HG03442 (cell line): ENCODE results near the gene F8.
"Not testable (repeated sequence)": the region's sequence is repeated elsewhere in the genome, so short reads cannot be mapped to it uniquely, and the experiment has no call there.

ENCODE experiments used
- ATAC-seq: cut with Tn5 transposase; IDR thresholded peaks from one replicate; pipeline ENCODE4 v1.9.1; 2021; ENCODE audit warnings: mild to moderate bottlenecking, moderate library complexity; ENCODE audit not compliant: unreplicated experiment

F8 gene

DNA sequence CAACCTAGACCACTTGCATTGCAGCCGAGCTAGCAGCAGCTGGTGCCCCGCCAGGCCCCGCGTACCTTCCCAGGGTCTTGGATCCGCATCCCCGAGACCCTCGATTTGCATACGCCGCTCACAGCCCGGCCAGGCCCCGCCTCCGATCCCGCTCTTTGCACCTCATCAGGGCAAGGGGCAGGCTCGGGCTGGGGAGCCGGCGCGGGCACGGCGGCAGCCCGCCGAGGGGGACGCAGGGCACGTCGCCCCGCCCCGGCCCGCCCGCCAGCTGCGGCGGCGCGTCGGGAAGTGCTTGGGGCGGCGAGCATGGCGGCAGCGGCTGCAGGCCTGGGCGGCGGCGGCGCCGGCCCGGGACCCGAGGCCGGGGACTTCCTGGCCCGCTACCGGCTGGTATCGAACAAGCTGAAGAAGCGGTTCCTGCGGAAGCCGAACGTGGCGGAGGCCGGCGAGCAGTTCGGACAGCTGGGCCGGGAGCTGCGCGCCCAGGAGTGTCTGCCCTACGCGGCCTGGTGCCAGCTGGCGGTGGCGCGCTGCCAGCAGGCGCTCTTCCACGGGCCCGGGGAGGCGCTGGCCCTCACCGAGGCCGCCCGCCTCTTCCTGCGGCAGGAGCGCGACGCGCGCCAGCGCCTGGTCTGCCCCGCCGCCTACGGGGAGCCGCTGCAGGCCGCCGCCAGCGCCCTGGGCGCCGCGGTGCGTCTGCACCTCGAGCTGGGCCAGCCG lies 136.3 kb downstream of the F8 start, which contains the start of gene F8A1:
TSS of gene F8A1 (plus strand) at position 287 of the 720 bp plus-strand sequence. CDS start at position 307, 20 bp downstream.
- ATAC-seq, result peak; percentile 78

GRCh38 chrX:154885549-154885948 lies 137.0 kb downstream of the F8 start:
- ATAC-seq, result not testable (repeated sequence)

- ATAC-seq, result not testable (repeated sequence)
Observed at GRCh38 chrX:154885057-154885456, 137.5 kb downstream of the F8 start.

GRCh38 chrX:154884069-154884468 lies 138.5 kb downstream of the F8 start:
- not testable (repeated sequence) for ATAC-seq

GRCh38 chrX:154873329-154873728 lies 149.2 kb downstream of the F8 start:
- no peak for ATAC-seq

DNA sequence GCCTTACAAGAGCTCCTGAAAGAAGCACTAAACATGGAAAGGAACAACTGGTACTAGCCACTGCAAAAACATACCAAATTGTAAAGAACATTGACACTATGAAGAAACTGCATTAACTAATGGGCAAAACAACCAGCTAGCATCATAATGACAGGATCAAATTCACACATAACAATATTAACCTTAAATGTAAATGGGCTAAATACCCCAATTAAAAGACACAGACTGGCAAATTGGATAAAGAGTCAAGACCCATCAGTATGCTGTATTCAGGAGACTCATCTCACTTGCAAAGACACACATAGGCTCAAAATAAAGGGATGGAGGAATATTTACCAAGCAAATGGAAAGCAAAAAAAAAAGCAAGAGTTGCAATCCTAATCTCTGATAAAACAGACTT lies 154.0 kb downstream of the F8 start:
- ATAC-seq, result not testable (repeated sequence)

DNA sequence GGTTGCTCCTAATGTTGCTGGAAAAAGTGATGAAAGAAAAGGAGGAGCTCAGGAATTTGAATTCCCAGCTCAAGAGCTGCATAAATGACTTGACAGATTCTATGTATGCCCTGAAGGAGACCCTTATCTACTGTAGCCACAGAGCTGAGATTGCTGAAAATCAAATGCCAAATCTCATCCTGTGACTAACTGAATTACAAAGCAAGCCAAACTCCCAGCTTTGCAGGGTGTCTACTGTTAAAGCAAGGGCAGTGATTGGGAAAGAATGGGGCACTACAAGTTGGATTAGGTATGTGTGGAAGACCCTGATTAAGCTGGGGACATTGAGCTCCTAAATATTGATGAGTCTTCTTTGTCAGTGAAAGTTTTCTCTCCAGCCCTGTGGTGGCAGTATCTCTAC lies 167.3 kb downstream of the F8 start:
- no peak for ATAC-seq

DNA sequence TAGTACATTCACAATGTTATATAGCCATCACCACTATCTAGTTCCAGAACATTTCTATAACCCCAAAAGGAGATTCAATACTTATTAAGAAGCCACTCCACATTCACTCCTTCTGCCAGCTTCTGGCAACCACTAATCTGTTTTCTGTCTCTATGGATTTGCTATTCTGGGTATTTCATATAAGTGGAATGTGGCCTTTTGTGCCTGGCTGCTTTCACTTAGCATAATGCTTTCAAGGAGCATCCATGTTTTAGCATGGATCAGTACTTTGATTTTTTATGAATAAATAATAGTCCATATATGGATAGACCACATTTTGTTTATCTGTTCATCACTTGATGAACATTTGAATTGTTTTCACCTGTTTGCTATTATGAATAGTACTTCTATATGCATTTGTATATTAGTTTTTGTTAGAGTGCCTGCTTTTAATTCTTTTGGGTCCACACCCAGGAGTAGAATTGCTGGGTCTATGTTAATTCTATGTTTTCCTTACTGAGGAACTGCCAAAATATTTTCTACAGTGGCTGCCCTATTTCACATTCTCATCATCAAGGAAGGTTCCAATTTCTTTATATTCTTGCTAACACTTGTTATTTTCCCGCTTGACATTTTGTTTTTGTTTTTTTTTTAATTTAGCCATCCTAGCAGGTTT lies 171.4 kb downstream of the F8 start:
- no peak for ATAC-seq

- ATAC-seq, result no peak
Observed at GRCh38 chrX:154840856-154841255, 181.7 kb downstream of the F8 start.

DNA sequence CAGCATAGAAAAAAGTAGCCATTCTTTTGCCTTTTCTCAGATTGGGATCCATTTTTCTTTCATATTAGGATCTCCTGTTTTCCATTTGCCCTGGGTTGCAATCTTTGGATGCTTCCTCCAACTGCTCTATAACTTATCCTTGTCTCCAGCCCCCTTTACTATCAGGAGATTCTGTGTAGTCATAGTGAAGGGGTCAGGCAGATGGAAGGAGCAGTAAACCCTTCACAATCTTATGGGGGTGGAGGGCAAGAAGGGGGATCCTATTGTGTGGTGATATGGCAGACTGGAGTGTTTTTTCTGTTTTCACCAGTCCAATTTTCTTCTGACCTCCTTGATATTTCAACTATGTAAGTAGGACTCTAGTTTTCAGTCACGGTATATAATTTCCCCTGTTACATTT lies 186.4 kb downstream of the F8 start:
- no peak for ATAC-seq

- ATAC-seq, result no peak
Observed at GRCh38 chrX:154834562-154834961, 188.0 kb downstream of the F8 start, which contains the start of gene SMIM9. TSS of gene SMIM9 (minus strand) at chrX:154834662. CDS start at chrX:154830856, 3,806 bp downstream.

DNA sequence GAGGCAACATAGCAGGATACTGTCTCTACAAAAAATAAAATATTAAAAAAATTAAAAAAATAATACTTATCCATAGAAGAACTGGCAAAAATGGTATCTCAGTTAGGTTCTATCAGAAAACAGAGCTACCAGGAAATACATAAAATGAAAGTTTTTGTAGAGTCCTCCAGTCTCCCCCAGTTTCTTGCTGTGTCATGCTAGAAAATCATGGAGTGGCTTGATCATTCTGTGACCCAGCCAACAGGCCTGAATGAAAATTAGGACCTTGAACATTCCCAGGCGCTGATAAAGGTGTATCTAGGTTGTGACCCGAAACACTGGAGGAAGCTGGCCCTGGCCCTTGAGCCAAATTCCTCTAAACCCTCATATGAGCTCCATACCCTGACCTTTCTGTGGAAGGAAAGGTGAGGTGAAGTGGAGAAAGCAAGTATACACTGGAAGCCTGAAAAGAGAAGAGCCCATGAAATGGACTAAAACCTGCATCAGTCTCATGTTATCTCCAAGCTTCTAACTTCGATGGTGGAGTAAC lies 188.7 kb downstream of the F8 start:
- ATAC-seq, result no peak

DNA sequence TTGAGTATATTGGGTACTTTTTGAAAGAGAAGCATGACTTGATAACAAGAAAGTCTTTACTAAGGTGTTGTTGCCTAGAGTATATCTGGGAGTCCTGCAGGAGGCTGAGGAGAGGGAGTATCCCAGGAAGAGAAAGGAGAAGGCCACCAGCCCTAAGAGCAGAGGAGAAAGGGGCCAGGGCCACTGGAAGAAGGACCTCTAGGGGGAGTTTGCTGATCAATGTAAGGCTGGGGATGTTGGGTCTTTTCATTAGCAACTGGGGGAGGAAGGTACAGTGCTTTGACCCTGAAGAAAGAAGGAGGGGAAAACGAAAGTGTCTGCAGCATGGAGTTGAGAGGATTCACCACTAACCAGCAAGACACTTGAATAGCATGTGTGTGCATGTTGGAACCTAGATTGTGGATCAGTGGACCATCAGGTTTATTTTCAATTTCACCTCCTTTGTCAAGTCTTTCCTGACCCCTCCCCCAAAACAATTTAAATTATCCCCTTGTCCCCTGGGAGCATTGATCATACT lies 192.5 kb downstream of the F8 start:
- no peak for ATAC-seq

GRCh38 chrX:154829134-154829533 lies 193.4 kb downstream of the F8 start:
- ATAC-seq, result no peak

- no peak for ATAC-seq
Observed at GRCh38 chrX:154828016-154828408, 194.5 kb downstream of the F8 start.

- peak; percentile 85 for ATAC-seq
Observed at GRCh38 chrX:154827194-154828015, 195.1 kb downstream of the F8 start.

- not testable (repeated sequence) for ATAC-seq
Observed at GRCh38 chrX:154825586-154825985, 196.9 kb downstream of the F8 start.

- no peak for ATAC-seq
Observed at GRCh38 chrX:154824638-154825037, 197.9 kb downstream of the F8 start.

GRCh38 chrX:154822029-154822428 lies 200.5 kb downstream of the F8 start:
- ATAC-seq, result no peak

GRCh38 chrX:154821523-154821922 lies 201.0 kb downstream of the F8 start:
- no peak for ATAC-seq

DNA sequence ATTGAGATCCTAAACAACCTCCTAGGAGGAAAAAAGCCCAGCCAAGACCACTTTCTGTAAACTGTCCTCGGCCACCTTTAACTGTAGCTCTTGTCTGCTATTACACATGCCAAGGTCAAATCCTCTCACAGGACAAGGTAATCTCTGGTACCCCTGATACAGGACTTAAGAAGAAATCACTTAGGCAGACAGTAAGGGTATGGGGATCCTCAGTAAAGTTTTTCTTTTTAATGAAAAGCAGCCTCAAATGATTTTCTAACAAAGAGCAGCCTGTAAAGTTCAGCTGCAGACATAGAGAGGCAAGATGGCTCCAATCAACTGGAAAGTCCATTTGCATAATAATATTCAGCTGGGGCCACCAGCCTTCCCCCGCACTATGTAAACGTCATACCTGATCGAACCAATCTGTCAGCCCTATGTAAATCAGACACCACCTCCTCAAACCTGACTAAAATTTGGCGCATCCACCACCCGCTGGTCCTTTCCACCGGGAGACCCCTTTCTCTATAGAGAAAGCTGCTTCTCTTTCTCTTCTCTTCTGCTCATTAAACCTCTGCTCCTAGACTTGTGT lies 202.7 kb downstream of the F8 start:
- ATAC-seq, result no peak
